Esophagus squamous epithelium (tissue), 4 donors: ENCODE results near the gene PTPRC.

ENCODE experiments used
- CTCF ChIP-seq, 6 experiments: fragments of 450-650 bp in 4 of 6; fragments of 200-600 bp in 2 of 6; sonication (generic) in 2 of 6; IDR thresholded peaks; one replicate each; pipeline ENCODE4 v1.5.1; 2016 to 2019; ENCODE audit warnings: antibody characterized with exemption in 6 of 6, mild to moderate bottlenecking in 4 of 6, moderate library complexity in 4 of 6
- POLR2A ChIP-seq, 4 donors: fragments of 450-650 bp; IDR thresholded peaks; one replicate each; pipeline ENCODE4 v1.6.1; 2017; ENCODE audit warnings: antibody characterized with exemption in 4 of 4, mild to moderate bottlenecking in 4 of 4, moderate library complexity in 3 of 4

GRCh38 chr1:198717510-198717909 lies 78.7 kb downstream of the PTPRC start:
- TF ChIP-seq POLR2A (IDR thresholded peaks at IDR 0.05) (no peak), CTCF (IDR thresholded peaks at IDR 0.05) (no peak)
